ENCODE measurements around the gene EMX1.

The EMX1 gene

DNA sequence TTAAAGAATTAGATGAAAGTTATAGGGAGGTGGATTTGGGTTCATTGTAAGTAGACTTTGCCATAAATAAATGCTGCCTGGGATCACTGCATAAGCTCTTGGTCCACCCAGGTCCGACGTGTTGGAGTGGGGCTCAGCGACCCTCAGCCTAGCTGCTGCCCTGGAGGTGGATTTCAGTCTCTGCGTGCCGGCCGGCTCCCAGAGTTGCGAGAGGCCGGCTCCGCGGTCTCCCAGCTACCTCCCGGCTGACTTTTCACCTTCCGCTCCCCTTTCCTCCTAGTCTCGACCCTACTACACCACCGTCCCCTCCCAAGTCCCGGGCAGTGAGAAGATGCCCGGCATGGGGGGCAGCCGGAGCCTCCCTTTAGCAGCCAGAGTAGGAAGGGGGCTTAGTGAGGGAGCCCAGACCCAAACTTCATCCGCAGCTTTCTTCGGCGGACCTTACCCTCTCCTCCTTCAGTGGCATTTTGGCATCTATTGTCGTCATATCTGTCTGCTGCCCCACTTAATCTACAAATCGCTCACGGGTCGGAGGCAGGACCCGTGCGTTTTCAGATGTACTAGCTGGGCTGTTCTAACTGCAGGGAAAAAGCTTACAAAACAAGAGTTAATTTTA, 8.1 kb downstream of the EMX1 start:
- DNase-seq (ENCODE audit: low spot score) = no peak

- DNase-seq (ENCODE audit: low spot score) = no peak
Measured at GRCh38 chr2:72926368-72926767, 9.0 kb downstream of the EMX1 start.

DNA sequence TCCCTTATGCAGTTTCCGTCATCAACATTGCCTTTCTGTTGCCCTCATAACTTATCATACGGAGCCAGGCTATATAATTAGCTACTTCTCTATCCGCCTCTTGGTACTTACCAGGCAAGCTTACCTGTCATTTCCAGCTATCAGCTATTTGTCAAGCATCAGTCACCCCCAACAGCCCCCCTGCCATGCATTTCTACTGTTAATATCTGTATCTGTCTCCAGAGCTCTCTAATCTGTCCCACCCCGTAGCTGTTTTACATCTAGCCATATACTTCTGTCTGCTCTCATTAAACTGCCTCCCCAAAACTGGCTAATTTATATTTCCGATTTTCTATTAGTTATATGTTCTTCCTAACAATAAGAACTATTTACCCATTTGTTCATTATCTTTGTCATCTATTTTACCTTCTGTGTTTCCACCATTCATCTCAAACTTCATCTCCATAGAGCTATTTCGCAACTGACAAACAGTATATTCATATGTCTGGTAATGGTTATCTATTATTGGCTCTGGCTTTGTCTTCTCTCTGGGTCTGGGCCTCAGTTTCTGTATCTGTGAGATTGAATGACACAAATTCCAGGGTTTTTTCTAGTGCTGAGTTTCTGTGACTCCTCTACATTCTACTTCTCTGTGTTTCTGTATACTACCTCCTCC, 9.6 kb downstream of the EMX1 start:
- DNase-seq (ENCODE audit: low spot score) = no peak

DNA sequence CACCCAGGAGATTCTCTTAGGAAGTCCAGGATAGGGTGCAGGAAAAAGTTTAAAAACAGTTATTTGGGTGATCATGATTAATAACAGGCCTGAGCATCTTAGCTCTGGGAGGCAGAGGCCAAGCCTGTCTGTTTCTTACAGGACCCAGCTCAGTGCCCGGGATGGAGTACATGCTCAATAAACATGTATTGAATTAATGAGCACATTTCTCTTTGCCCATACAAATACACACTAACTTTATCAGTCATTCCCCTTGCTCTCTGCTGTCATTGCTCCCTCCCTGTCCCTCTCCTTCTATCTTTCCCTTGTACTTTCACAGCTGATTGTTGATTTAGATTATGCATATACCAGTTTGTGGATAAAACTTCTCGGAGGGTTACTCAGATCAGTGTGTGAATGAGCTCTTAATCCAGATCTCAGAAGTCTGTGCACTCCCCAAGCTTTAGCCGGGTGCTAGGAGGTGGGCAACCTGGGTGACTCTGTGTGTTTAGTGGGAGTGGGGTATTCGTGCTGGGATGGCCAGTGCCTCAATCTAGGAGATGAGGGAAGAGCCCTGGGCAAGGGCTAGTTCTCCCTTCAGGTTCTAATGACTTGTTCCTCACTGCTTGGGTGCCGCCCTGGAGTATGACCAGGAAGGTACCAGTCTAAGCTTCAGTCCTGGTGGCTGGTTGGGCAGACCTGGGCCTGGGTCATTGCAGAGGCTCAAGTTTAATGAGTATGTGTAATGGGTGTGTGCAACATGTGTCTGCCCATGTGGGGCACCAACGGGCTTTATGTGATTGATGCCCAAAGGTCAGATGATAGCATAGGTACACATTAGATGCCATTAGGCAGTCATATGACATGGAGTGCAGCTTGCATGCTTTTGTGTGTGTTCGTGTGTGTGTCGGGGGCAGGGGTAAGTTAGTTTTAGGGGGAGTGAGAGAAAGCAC, 10.6 kb downstream of the EMX1 start:
- no peak for DNase-seq (ENCODE audit: low spot score)

GRCh38 chr2:72929010-72929409, 11.7 kb downstream of the EMX1 start:
- no peak for DNase-seq (ENCODE audit: low spot score)

DNA sequence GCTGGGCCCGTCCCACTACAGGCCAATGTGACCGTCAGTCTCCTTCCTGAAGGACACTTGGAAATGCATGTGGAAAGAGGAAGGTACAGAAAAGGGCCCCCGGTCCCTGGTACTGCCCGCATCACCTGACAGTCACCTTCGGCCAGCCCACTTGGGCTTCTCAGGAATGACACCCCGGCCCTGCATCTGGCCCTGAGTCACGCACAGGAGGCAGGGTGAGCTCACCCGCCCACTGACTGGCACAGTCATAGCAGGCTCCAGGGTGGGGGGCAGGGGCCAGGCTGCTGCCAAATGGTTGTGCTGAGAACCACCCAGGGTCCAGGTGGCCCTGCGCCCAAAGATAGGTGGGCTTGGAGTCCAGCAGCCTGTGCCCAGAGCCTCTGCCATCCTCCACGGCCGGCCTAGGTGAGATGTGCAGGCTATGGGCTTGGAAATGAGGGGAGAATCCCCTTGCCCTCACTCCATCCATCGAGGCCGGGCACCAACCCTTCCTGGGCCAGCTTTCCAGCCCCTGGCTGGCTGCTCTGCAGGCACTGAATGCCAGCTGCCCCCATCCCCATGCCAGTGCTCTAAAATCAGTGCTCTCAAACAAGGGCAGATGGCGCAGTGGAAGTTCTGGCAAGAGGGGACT, 14.1 kb downstream of the EMX1 start:
- DNase-seq (ENCODE audit: low spot score) = no peak

DNA sequence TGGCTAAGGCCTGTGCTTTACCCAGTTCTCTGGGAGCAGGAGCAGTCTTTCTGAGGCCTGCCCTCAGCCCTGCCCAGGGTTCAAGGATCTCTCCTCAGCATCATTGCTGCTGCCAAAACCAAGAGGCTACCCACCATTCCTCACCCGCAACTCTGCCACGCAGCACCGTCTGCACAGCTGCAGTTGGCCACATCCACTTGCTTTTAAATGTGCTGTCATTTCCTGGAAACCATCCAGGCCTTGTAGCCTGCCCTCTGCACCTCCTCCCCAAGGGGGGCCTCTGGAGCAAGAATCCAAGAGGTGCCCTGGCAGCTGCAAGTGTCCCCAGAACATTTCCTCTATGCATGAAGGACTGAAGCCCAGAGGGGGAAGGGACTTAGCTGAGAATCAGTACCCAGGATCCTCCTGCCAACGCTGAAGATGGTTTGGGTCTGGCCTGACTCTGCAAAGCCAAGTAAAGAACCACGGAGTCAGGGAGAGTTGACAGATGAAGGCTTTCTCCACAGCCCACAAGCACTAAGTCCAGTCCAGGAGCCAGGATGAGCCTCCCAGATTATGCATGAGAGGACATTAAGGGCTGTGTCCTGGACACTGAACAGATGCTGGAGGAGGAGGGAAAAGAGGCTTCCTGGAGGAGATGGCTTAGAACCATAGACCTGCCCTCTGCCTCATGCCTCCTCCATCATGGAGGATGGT, 14.9 kb downstream of the EMX1 start:
- DNase-seq (ENCODE audit: low spot score) = no peak

DNA sequence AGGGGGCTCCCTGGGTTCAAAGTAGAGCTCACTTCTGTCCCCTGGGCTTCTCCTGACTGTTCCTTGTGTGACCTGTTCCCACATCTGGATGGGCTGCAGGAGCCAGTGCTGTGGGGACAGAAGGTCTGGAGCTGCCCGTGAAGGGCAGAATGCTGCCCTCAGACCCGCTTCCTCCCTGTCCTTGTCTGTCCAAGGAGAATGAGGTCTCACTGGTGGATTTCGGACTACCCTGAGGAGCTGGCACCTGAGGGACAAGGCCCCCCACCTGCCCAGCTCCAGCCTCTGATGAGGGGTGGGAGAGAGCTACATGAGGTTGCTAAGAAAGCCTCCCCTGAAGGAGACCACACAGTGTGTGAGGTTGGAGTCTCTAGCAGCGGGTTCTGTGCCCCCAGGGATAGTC, 15.5 kb downstream of the EMX1 start:
- no peak for DNase-seq (ENCODE audit: low spot score)

DNA sequence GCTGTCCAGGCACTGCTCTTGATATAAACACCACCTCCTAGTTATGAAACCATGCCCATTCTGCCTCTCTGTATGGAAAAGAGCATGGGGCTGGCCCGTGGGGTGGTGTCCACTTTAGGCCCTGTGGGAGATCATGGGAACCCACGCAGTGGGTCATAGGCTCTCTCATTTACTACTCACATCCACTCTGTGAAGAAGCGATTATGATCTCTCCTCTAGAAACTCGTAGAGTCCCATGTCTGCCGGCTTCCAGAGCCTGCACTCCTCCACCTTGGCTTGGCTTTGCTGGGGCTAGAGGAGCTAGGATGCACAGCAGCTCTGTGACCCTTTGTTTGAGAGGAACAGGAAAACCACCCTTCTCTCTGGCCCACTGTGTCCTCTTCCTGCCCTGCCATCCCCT, 15.9 kb downstream of the EMX1 start:
- no peak for DNase-seq (ENCODE audit: low spot score)

GRCh38 chr2:72933646-72934151, 16.4 kb downstream of the EMX1 start:
- no peak for DNase-seq (ENCODE audit: low spot score)

GRCh38 chr2:72934683-72935610, 17.6 kb downstream of the EMX1 start:
- DNase-seq (ENCODE audit: low spot score) = no peak

DNA sequence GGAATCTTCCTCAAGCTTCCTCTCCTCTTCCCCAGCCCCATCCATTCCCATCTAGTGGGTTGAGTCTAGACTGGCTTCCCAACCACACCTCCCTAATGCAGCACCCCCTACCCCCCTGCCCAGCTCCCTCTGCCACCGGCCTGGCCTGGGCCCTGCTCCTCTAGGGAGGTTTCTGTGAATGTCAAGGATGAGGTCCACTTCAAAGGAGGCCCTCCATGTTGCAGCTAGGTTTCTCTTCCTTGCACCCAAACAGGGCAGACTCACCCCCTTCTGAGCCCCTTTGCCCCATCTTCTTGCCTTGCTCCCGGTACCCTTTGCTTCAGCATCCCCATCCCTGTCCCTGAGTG, 18.3 kb downstream of the EMX1 start:
- DNase-seq (ENCODE audit: low spot score) = no peak

DNA sequence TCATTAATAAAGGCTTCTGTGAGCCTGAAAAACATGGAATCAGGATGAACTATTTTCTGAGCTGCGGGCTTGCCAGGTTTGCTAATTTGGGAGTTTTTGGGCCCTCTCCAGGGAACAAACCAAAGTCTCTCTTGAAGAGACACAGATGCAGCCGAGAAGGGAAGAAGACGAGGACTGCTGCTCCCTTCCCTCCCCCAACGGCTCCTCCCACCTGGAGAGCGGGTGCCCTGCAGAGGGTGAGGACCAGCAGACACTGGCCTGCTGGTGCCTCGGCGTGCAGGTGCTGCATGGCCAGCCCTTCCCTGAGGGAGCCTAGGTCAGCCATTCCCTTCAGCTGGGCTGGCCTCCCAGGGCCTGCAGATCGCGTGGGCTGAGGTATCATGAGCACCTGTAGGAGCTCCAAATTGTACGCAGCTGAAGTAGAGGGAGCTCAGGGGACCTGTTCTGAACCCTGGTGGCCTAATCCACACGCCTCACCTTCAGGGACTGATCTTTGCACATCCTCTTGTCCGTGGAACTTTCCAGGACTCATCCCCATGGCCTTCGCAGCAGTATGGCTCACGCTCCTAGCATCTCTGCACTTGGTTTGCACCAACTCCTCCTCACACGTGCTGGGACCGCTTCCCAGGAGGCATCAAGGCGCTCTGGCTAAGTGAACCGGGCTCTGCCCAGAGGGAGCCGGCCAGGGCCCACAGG, 19.5 kb downstream of the EMX1 start:
- no peak for DNase-seq (ENCODE audit: low spot score)

GRCh38 chr2:72937356-72937669, 20.0 kb downstream of the EMX1 start:
- DNase-seq (ENCODE audit: low spot score) = no peak

GRCh38 chr2:72938455-72938854, 21.1 kb downstream of the EMX1 start:
- DNase-seq (ENCODE audit: low spot score) = no peak

- no peak for DNase-seq (ENCODE audit: low spot score)
Measured at GRCh38 chr2:72940361-72940760, 23.0 kb downstream of the EMX1 start.

GRCh38 chr2:72940786-72941185, 23.5 kb downstream of the EMX1 start:
- DNase-seq (ENCODE audit: low spot score) = no peak

DNA sequence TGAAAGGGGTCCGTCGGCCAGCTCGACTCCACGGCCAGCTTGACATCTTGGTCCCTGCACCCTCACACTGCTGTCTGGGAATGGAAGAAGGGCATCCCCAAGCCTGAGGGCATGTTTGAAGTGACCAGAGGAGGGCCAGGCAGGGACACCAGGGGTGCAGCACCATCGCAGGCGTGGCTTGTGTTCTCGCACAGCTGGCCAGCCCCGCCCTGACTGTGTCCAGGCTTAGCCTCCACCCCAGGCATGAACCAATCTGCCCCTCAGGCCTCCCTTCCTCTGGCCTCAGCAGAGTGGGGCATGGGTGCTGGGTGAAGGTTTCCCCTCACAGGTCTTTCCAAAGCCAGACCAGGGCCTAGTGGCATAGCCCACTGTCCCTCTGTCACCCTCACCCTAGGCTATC, 25.0 kb downstream of the EMX1 start:
- no peak for DNase-seq (ENCODE audit: low spot score)

GRCh38 chr2:72942881-72943418, 25.6 kb downstream of the EMX1 start:
- DNase-seq (ENCODE audit: low spot score) = no peak
